Fibroblast of skin of scalp (primary cell): ENCODE results near the gene ARTN. TPM values are rescaled to one million over a fixed set of nuclear protein-coding genes. Genes with fewer than 3 reads are reported as not detected.

Experiments used
- DNase-seq: peaks from one replicate; pipeline ENCODE4 v3.0.0-alpha.2; 2013
- polyA plus RNA-seq, 2 experiments: library from polyadenylated mRNA; unstranded; fragments of 120-200 nt; gene quantifications; one replicate each; pipeline ENCODE4 v1.2.1, GENCODE V29; 2013; ENCODE audit not compliant: insufficient read length in 2 of 2

ARTN gene, protein sequence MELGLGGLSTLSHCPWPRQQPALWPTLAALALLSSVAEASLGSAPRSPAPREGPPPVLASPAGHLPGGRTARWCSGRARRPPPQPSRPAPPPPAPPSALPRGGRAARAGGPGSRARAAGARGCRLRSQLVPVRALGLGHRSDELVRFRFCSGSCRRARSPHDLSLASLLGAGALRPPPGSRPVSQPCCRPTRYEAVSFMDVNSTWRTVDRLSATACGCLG
- polyA plus RNA-seq (2013, experiment 1 of 2; ENCODE audit: insufficient read length), result 0.49 TPM
- polyA plus RNA-seq (2013, experiment 2 of 2; ENCODE audit: insufficient read length), result 0.58 TPM

DNA sequence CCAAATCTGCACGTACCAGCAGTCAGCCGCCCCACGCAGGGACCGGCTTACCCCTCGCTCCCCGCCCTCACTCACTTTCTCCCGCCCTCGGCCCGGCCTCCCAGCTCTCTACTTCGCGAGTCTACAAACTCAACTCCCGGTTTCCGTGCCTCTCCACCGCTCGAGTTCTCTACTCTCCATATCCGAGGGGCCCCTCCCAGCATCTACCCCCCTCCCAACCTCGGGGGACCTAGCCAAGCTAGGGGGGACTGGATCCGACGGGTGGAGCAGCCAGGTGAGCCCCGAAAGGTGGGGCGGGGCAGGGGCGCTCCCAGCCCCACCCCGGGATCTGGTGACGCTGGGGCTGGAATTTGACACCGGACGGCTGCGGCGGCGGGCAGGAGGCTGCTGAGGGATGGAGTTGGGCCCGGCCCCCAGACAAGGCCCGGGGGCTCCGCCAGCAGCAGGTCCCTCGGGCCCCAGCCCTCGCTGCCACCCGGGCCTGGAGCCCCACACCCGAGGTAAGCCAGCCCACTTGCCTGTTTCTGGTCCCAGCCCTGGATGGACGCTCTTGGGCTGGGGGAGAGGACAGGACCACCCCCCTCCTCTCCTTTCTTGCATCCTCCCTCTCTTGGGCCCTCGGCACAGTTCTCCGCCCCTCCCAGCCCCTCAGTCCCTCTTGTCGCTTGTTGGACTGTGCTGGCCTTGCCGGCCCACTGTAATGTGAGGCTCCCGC, at the start of gene ARTN:
TSS of gene ARTN (plus strand) at position 416 of the 715 bp plus-strand sequence. CDS start 1,856 bp downstream, outside the sequence.
- DNase-seq, result no peak

GRCh38 chr1:43885279-43885801, 48.3 kb upstream of the ARTN start:
- DNase-seq, result no peak

DNA sequence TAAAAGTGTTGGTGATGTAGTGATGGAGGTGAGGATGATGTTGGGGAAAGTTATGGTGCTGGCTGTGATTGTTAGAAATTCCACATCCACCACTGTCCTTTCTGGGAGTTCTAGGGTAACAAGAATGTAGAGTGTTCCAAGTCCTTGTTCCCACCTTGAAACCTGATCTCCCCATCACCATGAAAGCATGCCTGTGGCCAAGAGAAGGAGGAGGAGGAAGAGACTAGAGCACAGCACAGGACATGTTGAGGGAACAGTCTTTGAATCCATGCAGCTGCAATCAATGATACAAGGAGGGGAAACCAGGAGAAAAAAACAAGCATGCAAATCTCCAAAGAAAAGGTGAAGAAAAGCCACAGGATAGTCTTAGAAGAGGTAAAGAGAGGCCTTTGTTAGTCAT, 45.9 kb upstream of the ARTN start:
- DNase-seq, result no peak

- no peak for DNase-seq
Measured at GRCh38 chr1:43890815-43891214, 42.8 kb upstream of the ARTN start.

DNA sequence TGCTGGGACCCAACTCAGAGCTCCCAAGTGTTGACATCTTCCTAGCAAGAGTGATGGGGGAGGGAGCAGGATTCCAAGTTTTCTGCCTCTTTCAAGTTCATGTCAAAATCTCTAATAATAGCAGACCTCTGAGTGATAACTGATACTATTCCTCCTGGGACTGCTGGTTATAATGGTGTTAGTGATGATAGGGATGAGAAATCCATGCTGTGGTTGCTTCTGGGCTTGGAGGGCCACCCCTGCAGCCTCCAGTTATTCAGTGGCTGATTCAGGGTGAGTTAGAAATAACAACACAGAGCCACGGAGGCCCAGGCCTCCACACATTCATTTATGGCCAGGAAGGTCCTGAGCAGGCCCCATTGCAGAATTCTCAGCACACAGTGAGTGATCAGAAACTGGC, 40.6 kb upstream of the ARTN start:
- DNase-seq, result peak; percentile 69

DNA sequence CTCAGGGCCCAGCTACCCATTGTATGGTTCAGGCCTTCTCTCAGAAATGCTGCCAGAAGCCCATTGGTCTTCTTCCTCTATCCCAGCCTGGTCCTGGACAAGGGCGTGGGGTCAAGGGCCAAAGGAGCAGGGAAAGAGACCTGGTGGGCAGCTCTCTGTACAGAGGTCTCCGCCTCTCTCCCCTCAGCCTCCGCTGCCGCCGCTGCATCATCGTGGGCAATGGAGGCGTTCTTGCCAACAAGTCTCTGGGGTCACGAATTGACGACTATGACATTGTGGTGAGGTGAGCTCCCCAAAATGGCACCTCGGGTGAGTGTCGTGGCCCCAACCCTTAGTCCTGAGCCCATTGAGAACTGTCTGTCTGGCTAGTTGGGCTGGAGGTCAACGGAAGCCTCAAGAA, 34.6 kb upstream of the ARTN start:
- no peak for DNase-seq

DNA sequence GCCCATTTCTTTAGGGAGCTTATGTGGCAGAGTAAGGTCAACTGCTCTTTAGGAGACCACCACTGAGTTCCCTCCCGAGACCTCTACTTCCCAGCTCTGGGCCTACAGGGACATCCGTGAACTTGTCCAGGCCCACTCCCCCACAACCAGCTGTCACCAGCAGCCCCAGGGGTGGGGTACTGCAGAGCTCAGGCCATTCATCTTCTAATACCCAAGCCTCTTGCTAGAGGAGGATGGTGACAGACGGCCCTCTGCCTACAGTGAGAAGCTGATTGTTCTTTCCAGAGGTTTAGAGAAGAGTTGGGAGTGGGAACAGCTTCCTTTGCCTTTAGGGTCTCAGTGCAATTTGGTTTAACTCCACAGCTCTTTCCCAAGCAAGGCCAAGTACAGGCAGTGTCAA, 33.2 kb upstream of the ARTN start:
- no peak for DNase-seq

DNA sequence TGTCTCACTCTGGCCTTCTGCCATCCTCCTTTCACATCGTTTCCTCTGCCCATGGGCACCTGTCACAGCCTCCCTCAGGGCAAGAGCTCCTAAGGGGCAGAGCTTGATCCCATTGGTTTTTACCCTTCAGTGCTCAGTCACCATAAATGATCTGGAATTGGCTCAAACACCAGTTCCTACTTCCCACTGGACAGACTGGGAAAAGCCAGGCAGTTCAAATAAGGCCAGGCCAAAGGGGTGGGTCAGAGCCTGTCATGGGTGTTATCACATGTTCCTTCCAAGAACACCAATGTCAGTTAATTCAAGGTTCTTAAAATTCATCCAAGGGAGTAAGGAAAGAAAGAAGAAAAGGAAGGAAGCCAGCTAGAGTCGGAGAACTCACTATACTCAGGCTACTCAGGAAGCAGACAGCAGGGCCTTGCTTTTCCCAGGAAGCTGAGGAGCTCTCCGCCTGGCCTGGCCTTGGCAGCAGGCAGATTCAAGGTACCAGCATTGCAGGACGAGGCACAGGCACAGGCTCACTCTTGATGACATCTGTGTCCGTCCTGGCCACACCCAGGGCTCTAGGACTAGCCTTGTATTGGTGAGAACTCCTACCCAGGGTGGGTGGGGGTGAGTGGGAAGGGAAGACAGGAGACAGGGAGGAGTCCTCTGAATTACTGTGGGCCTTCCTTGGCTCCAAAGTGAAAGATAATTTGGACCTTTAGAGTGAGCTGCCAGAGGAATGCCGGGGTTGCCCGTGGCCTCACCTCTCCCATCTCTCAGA, 32.2 kb upstream of the ARTN start:
- DNase-seq, result no peak

- no peak for DNase-seq
Measured at GRCh38 chr1:43902058-43902831, 31.4 kb upstream of the ARTN start.

DNA sequence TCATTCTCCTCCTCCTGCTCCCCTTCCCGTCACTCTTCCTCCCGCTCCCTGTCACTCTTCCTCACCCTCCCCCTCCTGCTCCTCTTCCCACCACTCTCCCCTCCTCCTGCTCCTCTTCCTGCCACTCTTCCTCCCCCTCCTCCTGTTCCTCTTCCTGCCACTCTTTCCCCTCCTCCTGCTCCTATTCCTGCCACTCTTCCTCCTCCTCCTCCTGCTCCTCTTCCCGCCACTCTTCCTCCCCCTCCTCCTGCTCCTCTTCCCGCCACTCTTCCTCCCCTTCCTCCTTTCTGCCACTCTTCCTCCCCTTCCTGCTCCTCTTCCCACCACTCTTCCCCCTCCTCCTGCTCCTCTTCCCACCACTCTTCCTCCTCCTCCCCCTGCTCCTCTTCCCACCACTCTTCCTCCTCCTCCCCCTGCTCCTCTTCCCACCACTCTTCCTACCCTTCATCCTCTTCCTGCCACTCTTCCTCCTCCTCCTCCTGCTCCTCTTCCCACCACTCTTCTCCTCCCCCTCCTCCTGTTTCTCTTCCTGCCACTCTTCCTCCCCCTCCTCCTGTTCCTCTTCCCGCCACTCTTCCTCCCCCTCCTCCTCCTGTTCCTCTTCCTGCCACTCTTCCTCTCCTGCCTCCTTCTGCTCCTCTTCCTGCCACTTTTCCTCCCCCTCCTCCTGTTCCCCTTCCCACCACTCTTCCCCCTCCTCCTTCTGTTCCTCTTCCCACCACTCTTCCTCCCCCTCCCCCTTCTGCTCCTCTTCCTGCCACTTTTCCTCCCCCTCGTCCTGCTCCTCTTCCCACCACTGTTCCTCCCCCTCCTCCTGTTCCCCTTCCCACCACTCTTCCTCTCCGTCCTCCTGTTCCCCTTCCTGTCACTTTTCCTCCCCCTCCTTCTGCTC, 28.7 kb upstream of the ARTN start:
- no peak for DNase-seq

DNA sequence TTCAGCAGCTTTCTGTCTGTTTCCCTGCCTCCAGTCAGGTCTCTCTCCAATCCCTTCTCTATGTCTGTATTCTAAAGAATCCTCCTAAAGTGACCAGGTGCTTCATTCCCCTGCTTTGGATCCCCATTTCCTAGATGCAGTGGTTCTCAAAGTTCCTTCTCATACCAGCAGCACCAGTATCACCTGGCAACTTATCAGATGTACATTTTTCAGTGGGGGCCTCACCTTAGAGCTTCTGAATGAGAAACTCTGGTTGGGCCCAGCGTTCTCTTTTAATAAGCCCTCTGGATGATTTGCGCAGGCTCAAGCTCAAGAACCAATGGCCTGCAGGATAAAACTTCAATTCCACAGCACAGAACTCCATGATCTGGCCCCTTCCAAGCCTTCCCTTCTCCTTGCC, 25.4 kb upstream of the ARTN start:
- no peak for DNase-seq

DNA sequence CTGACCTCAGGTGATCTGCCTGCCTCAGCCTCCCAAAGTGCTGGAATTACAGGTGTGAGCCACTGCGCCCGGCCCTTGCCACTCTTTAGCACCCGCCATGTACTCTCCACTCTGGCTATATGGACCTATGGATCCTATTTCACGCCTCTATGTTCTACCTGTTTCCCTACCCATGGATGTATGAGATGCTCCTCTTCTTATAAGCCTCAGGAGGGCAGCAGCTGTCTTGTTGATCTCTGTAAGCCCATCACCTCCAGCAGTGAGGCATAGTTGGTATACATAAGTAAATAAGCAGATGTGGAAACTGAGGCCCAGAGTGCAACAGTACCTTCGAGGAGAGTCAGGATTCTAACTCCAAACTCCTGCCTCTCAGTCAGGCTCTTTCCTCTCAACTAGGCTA, 24.7 kb upstream of the ARTN start:
- DNase-seq, result no peak

DNA sequence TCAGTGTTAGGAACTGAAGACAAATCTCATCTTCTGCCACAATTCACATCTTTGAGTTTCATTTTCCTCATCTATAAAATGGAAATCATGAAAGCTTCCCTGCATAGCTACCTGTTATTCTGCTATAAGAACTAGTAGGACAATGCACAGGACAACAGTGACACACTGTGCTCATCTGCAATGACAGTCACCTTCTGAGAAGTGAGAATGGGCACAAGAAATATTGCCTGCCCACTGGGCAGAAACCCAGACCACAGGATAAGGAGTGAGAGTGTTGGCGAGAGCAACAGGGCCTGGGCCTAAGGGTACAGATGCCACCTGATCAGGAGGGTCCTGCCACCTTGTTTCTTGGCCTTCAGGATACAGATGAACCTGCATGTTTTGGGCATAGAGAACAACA, 23.3 kb upstream of the ARTN start:
- no peak for DNase-seq

DNA sequence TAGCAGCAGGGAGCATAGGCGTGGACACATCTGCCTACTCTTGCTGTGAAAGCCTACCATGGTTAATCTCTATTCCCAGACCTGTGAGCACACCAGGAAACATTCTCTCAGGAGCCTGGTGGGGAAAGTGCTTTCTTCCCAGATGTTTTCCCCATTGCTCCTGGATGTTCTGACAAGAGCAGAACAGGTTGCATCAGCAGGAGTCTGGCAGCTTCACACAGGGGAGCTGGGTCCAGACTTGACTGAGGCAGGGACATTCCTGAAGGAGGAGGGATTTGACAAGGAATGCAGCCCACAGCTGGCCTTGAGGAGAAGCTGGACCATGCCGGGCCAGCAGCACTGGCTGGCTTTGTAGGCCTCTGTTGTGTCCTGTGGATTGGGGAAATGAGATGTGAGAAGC, 21.0 kb upstream of the ARTN start:
- peak; percentile 82 for DNase-seq

DNA sequence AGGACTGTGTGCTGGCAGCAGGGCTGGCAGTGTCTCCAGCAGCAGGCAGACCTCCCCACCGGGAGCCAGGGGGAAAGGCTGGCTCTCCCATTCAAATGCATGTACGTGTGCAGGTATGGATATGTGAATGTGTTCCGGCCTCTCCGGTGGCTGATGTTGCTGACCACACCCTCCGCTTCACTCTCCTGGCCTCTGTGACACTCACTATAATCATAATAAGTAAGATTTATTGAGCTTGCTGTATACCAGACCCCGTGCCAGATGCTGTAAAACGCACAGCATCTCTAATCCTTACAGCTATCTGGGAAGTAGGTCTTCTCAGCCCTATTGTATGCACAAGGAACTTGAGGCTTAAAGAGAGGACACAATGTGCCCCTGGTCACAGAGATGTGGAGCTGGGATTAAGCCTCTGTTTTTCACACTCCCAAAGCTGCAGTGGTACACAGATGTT, 20.5 kb upstream of the ARTN start:
- DNase-seq, result no peak

- no peak for DNase-seq
Measured at GRCh38 chr1:43913666-43914360, 19.8 kb upstream of the ARTN start.

GRCh38 chr1:43914576-43915525, 18.8 kb upstream of the ARTN start:
- DNase-seq, result no peak

- DNase-seq, result no peak
Measured at GRCh38 chr1:43919906-43920305, 13.7 kb upstream of the ARTN start.

GRCh38 chr1:43921022-43921421, 12.6 kb upstream of the ARTN start:
- DNase-seq, result no peak
